Endothelial cell (in vitro differentiated cells): ENCODE measurements around the gene SYDE1. TPM values are rescaled to one million over a fixed set of nuclear protein-coding genes. Genes with fewer than 3 reads are reported as not detected.

Experiments
- DNase-seq: peaks from one replicate; pipeline ENCODE4 v3.0.0; 2021; ENCODE audit warnings: low spot score
- H3K27ac Mint-ChIP-seq: one replicate; pipeline ENCODE4 v1.8.0; 2021; ENCODE audit warnings: mixed read lengths, inconsistent platforms; ENCODE audit not compliant: unreplicated experiment
- H3K27me3 Mint-ChIP-seq: one replicate; pipeline ENCODE4 v1.8.0; 2021; ENCODE audit warnings: mild to moderate bottlenecking, moderate library complexity, mixed read lengths, inconsistent platforms; ENCODE audit not compliant: unreplicated experiment
- H3K36me3 Mint-ChIP-seq: one replicate; pipeline ENCODE4 v1.8.0; 2021; ENCODE audit warnings: mild to moderate bottlenecking, low read depth, mixed read lengths, inconsistent platforms; ENCODE audit not compliant: unreplicated experiment
- H3K4me1 Mint-ChIP-seq: one replicate; pipeline ENCODE4 v1.8.0; 2021; ENCODE audit warnings: mild to moderate bottlenecking, mixed read lengths, inconsistent platforms; ENCODE audit not compliant: unreplicated experiment
- H3K4me3 Mint-ChIP-seq: one replicate; pipeline ENCODE4 v1.8.0; 2021; ENCODE audit warnings: mild to moderate bottlenecking, mixed read lengths, inconsistent platforms; ENCODE audit not compliant: unreplicated experiment
- H3K9me3 Mint-ChIP-seq: one replicate; pipeline ENCODE4 v1.8.0; 2021; ENCODE audit warnings: mixed read lengths, inconsistent platforms; ENCODE audit not compliant: unreplicated experiment
- CTCF ChIP-seq: fragments of 200-600 bp; sonication (generic); IDR thresholded peaks from one replicate; pipeline ENCODE4 v1.5.0; 2021; ENCODE audit warnings: antibody characterized with exemption; ENCODE audit not compliant: unreplicated experiment
- total RNA-seq: library from RNA; stranded (reverse); fragmentation: NEBNext Ultra II Directional; extraction: Animal tissue kit (Norgen Biotek cat#: 25700); gene quantifications from one replicate; pipeline ENCODE4 v1.2.1, GENCODE V29; 2021; ENCODE audit not compliant: unreplicated experiment

Gene SYDE1
- total RNA-seq, 1 donor from 2014 or later = 43.5 TPM

DNA sequence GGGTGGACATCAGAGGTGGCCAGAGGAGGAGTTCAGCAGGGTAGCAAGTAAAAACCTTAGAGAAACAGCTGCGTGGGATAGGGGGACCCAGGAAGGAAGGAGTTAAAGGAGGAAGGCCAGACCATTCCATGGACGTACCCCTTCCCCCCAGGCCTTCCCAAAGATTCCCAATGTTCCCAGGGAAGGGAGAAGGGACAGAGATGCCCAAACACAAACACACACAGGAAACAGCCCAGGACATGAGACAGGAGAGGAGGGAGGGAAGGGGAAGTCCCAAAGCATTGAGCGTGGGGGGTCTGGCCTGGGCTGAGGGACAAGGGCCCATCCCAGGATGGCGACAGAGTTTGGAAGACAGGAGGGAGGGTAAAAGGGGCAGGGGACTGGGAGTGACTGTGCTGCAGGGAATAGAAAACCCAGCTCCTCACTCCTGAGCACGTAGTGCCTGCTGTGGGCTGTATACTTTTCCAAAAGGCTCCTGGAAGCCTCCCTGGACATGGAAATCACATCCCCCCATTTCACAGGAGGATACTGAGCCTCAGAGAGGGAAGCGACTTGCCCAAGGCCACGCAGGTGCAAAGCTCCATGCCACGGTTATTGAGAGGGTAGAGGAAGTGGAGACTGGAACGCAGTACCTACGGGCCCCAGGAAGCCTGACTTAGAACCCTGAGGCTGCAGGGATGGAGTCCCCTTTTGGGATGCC lies 1.1 kb downstream of the SYDE1 start:
- DNase-seq = no peak
- Mint-ChIP-seq H3K36me3 (peaks cover 28% of the 10 kb centered on the region), H3K27me3 (peaks cover 12% of the 10 kb centered on the region), H3K4me1 (peaks cover 14% of the 10 kb centered on the region), H3K9me3 (peaks cover 4% of the 10 kb centered on the region), H3K4me3 (peak overlapping the region; percentile 95), H3K27ac (peak overlapping the region; percentile 99)
- TF ChIP-seq CTCF = no peak

GRCh38 chr19:15108845-15109767 lies 1.9 kb downstream of the SYDE1 start:
- H3K27ac Mint-ChIP-seq = peak overlapping the region; percentile 99
- H3K36me3 Mint-ChIP-seq = peaks cover 28% of the 10 kb centered on the region
- no peak for DNase-seq
- no peaks in the 10 kb centered on the region for H3K9me3 Mint-ChIP-seq
- H3K4me3 Mint-ChIP-seq = peak overlapping the region; percentile 95
- no peak for TF ChIP-seq CTCF
- H3K4me1 Mint-ChIP-seq = peaks cover 14% of the 10 kb centered on the region
- peaks cover 10% of the 10 kb centered on the region for H3K27me3 Mint-ChIP-seq

DNA sequence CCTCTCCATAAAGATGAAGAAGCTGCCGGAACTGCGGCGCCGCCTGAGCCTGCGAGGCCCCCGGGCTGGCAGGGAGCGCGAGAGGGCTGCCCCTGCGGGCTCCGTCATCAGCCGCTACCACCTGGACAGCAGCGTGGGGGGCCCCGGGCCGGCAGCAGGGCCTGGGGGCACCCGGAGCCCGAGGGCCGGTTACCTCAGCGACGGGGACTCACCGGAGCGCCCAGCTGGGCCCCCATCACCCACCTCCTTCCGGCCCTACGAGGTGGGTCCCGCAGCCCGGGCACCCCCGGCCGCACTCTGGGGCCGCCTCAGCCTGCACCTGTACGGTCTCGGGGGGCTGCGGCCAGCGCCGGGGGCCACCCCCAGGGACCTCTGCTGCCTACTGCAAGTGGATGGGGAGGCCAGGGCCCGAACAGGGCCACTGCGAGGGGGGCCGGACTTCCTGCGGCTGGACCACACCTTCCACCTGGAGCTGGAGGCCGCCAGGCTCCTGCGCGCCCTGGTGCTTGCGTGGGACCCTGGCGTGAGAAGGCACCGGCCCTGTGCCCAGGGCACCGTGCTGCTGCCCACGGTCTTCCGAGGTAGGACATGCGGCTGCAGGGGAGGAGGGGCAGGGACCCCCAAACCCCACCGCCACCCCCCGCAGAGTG lies 2.7 kb downstream of the SYDE1 start:
- no peak for TF ChIP-seq CTCF

DNA sequence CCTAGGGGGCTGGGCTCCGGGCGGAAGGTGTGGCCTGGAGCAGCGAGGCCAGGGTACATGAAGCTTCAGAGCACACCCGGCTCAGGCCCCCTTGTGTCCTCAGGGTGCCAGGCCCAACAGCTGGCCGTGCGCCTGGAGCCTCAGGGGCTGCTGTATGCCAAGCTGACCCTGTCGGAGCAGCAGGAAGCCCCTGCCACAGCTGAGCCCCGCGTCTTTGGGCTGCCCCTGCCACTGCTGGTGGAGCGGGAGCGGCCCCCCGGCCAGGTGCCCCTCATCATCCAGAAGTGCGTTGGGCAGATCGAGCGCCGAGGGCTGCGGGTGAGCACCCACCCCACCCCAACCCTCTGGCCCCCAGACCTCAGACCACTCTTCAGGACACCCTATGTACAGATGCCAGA lies 3.2 kb downstream of the SYDE1 start:
- Mint-ChIP-seq H3K4me1 (peaks cover 20% of the 10 kb centered on the region), H3K4me3 (peak overlapping the region; percentile 37), H3K9me3 (no peaks in the 10 kb centered on the region), H3K27ac (no peak overlapping the region), H3K36me3 (peaks cover 32% of the 10 kb centered on the region), H3K27me3 (peaks cover 10% of the 10 kb centered on the region)
- no peak for DNase-seq
- TF ChIP-seq CTCF = no peak

More for the DNA sequence above, 2.7 kb downstream of the SYDE1 start:
- Mint-ChIP-seq H3K9me3 (no peaks in the 10 kb centered on the region), H3K4me3 (no peak overlapping the region), H3K27ac (no peak overlapping the region), H3K36me3 (peaks cover 31% of the 10 kb centered on the region), H3K27me3 (peaks cover 10% of the 10 kb centered on the region), H3K4me1 (peaks cover 15% of the 10 kb centered on the region)
- no peak for DNase-seq
